NCI-H2081 (cell line): ENCODE data around the gene ZNF423.
"Not testable (repeated sequence)": the region's sequence is repeated elsewhere in the genome, so short reads cannot be mapped to it uniquely, and the experiment has no call there.

ENCODE experiments used
- DNase-seq, 2 experiments: peaks; one replicate each; lab custom pipeline; 2025; lab: John Stamatoyannopoulos, UW

Gene ZNF423

GRCh38 chr16:49697631-49698452, 158.1 kb downstream of the ZNF423 start:
- DNase-seq = no peak

DNA sequence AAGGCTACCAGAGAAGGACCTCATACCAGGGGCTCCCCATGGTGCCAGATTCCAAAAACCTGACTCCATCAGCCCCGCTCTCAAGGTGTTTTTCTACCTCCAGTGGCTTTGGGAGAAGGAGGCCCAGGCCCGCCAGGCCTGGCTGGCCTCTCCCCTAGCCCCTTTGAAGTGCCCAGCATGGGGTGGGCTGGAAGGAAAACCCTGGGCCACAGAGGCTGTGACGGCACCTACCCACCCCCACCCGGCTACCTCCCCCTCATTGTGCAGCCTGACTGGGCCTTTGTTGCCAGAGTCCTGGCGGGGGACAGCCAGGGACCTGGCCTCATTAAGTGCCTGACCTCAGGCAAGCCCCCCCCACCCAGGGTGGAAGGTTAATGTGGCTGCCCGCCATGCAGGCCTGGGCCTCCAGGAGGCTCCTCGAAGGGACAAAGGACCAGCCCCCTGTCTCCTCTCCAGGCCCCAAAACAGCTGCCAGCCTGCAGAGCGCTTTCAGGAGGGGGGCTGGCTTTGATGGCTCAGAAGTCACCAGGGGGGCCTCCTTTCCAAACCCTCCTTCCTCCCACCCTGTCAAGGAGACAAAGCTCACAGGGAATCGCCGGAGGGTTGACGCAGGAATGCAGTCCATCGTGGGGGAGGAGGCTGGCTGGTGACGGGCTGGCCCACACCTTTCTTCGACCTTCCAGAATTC, 159.4 kb downstream of the ZNF423 start:
- no peak for DNase-seq

GRCh38 chr16:49695782-49696413, 160.0 kb downstream of the ZNF423 start:
- no peak for DNase-seq

DNA sequence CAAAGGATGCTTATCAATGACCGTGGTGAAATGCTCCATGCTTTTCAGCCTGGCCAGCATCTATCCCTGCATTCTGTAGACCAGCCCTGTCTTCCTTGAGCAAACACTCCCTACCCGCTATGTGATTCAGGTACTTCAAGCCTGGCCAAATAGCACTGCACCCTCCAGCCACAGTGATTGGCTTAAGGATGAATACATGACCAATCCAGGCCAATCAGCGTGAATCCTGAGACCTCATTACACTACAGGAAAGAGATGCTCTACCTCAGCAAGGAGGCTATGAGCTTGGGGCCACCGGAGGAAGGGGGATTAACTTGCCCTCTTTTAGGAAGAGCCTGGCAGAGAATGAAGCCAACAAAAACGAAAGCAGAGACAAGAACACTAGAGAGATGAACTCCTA, 162.5 kb downstream of the ZNF423 start:
- no peak for DNase-seq

DNA sequence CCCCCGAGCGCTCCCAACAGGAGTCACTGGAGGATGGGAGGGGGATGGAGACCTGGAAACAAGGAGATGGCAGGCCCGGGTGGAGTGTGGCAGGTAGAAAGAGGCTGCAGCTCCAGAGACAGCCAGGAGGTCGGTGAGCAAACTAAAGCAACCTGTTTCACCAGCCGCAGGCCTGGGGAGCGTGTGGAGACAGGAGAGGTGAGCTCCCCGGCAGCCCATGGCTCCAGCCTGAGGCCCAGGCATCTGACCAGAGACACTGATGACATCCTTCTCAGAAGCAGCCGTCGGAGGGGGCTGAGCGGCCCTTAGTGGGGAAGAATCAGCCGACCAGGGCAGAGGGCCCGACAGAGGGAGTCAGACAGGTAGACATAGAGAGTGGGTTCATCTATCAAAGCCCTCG, 165.1 kb downstream of the ZNF423 start:
- no peak for DNase-seq

DNA sequence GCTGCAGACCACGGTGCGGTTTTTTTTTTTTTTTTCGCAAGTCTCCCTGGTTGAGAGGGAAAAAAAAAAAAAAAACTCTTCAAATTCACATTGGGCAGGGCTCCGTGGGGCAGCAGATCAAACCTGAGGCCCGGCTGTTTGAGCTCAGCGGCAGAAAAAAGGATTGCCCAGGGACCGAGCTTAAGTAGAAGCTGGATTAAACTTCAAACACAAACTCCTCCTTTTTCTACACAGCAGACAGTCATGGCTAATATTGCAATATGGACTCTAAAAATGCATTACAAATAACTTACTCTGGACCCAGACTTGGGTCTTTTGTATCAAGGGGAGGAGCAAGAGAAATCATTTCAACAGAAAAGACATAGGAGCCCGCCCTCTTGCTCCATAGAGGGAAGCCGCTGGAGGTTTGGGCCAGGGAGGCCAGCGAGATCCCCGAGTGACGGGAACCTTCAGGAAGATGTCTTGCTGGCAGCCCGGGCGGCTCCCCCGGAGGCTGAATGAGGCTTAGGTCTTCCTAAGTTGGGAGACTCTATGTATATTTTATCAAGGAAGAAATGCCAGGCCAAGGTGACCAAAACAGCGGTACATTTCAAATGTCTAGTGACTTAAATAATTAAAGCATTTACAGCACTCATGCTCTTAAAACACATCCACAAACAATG, 167.7 kb downstream of the ZNF423 start:
- DNase-seq = no peak

DNA sequence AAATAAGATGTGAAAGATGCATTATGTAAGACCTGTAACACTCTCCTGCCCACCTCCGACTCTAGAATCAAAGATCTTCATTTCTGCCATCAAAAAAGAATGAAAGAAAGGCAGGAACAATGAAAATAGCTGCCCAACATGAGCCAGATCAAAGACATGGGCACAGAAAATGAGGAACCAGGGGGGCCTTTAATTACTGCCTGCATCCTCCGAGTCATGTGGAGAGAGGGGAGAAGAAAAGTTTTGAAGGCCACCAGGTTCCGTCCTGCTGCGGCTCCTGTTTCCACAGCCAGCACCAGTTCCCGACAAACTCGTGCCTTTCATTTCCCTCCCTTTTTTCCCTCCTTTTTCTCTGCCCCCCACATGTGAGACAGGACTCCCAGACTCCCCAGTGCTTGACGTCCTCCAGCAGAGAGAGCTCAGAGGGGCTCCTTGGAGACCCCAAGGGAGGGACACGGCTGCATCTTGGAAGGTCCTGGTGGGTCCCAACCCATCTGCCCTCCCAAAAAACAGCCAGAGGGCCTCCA, 168.4 kb downstream of the ZNF423 start:
- no peak for DNase-seq

- DNase-seq = no peak
Measured at GRCh38 chr16:49684696-49685095, 171.2 kb downstream of the ZNF423 start.

GRCh38 chr16:49682577-49683165, 173.2 kb downstream of the ZNF423 start:
- DNase-seq = no peak

DNA sequence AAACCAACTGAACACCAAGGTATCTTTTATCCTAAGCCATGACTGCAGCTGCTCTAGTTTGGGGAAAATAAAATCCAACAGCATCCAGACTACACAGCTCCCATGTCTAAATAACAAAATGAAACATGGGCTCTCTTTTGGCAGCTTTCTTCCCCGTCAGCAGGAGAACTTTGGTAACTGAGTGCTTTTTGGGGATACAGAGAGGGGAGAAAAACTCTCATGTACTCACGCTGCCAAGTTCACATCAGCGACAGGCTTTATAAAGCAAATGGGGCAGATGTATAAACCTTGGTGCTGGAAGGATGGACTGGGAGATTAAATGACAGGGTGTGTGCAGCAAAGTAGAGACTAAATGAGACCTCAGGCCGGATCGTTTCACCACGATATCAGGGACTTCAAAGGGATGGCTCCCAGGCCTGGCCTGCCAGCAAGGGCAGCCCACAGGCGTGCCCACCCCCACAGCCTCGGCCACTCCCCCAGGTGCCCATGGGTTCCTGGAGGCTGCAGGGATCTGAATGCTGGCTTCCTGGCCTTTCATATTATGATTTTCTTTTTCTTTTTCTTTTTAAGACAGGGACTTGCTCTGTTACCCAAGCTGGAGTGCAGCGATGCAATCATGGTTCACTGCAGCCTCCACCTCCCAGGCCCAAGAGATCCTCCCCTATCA, 174.6 kb downstream of the ZNF423 start:
- no peak for DNase-seq

- DNase-seq = no peak
Measured at GRCh38 chr16:49679095-49679494, 176.8 kb downstream of the ZNF423 start.

DNA sequence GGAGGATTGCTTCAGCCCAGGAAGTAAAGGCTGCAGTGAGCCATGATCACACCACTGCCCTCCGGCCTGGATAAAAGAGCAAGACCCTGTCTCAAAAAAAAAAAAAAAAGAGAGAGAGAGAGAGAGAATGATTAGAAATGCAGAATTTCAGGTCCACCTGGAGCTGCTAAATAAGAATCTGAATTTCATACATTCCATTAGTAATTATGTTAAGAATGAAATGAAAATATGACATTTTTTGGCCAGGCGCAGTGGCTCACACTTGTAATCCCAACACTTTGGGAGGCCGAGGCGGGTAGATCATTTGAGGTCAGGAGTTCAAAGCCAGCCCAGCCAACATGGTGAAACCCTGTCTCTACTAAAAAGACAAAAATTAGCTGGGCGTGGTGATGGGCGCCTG, 178.3 kb downstream of the ZNF423 start:
- DNase-seq = not testable (repeated sequence)

GRCh38 chr16:49675413-49675812, 180.5 kb downstream of the ZNF423 start:
- no peak for DNase-seq

GRCh38 chr16:49674990-49675389, 180.9 kb downstream of the ZNF423 start:
- no peak for DNase-seq

GRCh38 chr16:49674351-49674851, 181.5 kb downstream of the ZNF423 start:
- no peak for DNase-seq

- DNase-seq = no peak
Measured at GRCh38 chr16:49673442-49673841, 182.5 kb downstream of the ZNF423 start.

DNA sequence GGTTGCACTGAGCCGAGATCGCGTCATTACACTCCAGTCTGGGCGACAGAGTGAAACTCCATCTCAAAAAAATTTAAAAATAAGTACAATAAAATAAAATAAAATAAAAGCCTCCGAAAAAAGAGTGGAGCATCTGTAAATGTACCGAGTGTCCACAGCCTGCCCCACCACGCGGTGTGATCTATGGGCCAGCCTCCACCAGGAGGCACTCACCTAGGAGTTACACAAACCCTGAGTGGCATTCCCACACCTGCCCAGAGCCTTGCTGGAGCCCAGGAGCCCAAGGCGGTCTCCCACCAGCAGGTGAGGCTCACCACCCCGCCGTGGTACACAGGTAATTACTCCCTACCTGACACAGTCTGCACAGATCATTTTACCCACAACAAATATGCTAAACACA, 183.2 kb downstream of the ZNF423 start:
- no peak for DNase-seq

DNA sequence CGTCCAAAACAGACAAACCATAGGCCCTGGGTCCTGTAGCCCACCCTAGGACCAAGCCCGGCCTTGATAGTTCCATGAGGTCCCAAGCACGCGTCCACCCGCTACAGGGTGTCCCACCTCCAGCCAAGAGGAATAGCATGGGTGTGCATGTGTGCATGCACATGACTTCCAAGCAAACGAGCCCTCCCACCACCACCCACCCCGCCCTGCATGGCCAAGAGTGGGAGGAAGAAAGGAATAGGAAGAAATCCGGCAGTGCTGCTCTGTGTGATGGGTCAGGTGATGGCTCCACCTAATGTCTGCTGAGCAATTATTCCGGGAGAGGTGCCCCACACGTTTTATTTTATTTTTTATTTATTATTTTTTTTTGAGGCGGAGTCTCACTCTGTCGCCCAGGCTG, 184.6 kb downstream of the ZNF423 start:
- no peak for DNase-seq

DNA sequence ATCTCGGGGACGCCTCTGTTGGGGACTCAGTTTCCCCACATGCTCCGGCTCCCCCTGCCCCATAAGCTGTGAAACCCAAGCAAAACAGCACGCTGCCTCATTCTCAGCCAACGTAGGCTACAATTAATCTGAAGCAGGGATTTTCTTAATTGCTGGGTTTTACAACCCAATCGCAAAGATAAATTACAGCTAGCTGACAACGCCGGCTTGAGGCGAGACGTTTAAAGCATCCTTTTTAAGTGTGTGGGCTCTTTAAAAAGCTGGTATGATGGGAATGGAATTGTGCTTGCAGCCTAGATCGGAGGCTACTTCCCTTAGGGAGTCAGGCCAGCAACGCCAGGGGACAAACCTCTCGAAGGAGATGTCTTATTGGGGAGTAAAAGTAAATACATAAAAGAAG, 185.3 kb downstream of the ZNF423 start:
- DNase-seq = no peak

DNA sequence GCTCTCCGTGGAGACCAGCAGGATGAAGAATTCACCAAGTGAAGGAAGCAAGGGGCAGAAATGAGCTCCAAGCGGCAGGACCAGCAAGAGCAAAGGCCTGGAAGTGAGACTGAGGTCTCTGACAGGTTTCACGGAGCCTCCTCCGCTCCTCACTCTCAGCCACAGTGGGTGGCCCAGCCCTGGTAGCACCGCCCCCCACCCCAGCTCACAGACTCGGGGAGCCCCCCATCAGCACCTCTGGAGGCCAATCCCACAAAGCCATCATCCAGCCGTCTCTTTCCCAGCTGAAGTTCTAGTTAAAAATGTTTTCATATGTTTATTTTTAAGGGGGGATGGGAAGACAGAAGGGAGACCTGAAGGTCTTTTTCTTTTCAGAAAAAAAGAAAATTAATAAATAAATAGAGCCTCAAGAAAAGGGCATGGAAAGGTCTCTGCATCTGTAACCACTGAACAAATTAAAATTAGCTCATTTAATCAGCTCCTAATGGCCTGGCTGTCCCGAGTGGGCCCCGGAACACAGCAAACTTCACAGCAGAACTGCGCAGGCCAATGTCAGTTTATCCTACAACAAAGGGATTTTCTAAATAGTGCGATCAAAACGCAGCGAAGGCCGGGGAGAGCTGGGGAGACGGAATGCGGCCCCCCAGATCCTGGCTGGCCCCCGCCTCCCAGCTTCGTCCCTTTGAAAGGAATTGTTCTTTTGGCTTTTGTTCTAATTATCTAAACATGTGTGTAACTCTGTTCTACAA, 190.3 kb downstream of the ZNF423 start:
- DNase-seq = no peak
